Measurements from ENCODE around the gene TBC1D10B.
"Not testable (repeated sequence)": the region's sequence is repeated elsewhere in the genome, so short reads cannot be mapped to it uniquely, and the experiment has no call there.

The TBC1D10B gene

GRCh38 chr16:30397776-30398660 is 27.7 kb upstream of the TBC1D10B start:
- DNase-seq (ENCODE audit: insufficient read length, low spot score) (no peak), FAIRE-seq (no peak)

GRCh38 chr16:30397056-30397455 is 26.8 kb upstream of the TBC1D10B start:
- no peak for DNase-seq (ENCODE audit: insufficient read length, low spot score)
- FAIRE-seq = no peak

GRCh38 chr16:30396627-30397026 is 26.3 kb upstream of the TBC1D10B start:
- not testable (repeated sequence) for FAIRE-seq

GRCh38 chr16:30395992-30396585 is 25.8 kb upstream of the TBC1D10B start:
- FAIRE-seq (no peak), DNase-seq (ENCODE audit: insufficient read length, low spot score) (no peak)

More at GRCh38 chr16:30396627-30397026, 26.3 kb upstream of the TBC1D10B start:
- not testable (repeated sequence) for DNase-seq (ENCODE audit: insufficient read length, low spot score)

- FAIRE-seq (no peak), DNase-seq (ENCODE audit: insufficient read length, low spot score) (peak; percentile 76)
These were observed 25.1 kb upstream of the TBC1D10B start, which contains the start of gene ZNF48 for GRCh38 chr16:30395155-30395991. Gene ZNF48, plus strand, starts transcription at chr16:30395420. Its CDS starts 375 bp downstream, at chr16:30395795.

GRCh38 chr16:30394592-30395154 is 24.4 kb upstream of the TBC1D10B start:
- DNase-seq (ENCODE audit: insufficient read length, low spot score) (no peak), FAIRE-seq (no peak)

GRCh38 chr16:30383521-30383920 is 13.2 kb upstream of the TBC1D10B start:
- DNase-seq (ENCODE audit: insufficient read length, low spot score) (no peak), FAIRE-seq (no peak)

- FAIRE-seq (peak; percentile 86), DNase-seq (ENCODE audit: insufficient read length, low spot score) (no peak)
These were observed 12.0 kb upstream of the TBC1D10B start, which contains the start of gene SEPTIN1 for GRCh38 chr16:30382111-30382881. Gene SEPTIN1, minus strand, starts transcription at chr16:30382561. Its CDS starts 19 bp downstream, at chr16:30382542.

GRCh38 chr16:30381291-30382041 is 11.2 kb upstream of the TBC1D10B start:
- FAIRE-seq = peak; percentile 63
- DNase-seq (ENCODE audit: insufficient read length, low spot score) = no peak

- DNase-seq (ENCODE audit: insufficient read length, low spot score) (no peak), FAIRE-seq (no peak)
These were observed 10.5 kb upstream of the TBC1D10B start for GRCh38 chr16:30380803-30381208.

GRCh38 chr16:30380072-30380802 is 9.9 kb upstream of the TBC1D10B start:
- no peak for FAIRE-seq
- DNase-seq (ENCODE audit: insufficient read length, low spot score) = no peak

- FAIRE-seq = no peak
These were observed 9.0 kb upstream of the TBC1D10B start for GRCh38 chr16:30379158-30379783.

GRCh38 chr16:30378236-30379157 is 8.2 kb upstream of the TBC1D10B start:
- DNase-seq (ENCODE audit: insufficient read length, low spot score) (peak; percentile 90), FAIRE-seq (peak; percentile 91)

More at GRCh38 chr16:30379158-30379783, 9.0 kb upstream of the TBC1D10B start:
- no peak for DNase-seq (ENCODE audit: insufficient read length, low spot score)

GRCh38 chr16:30377812-30378235 is 7.5 kb upstream of the TBC1D10B start:
- DNase-seq (ENCODE audit: insufficient read length, low spot score) = peak; percentile 60
- peak; percentile 77 for FAIRE-seq

- FAIRE-seq (peak; percentile 58), DNase-seq (ENCODE audit: insufficient read length, low spot score) (no peak)
These were observed 6.9 kb upstream of the TBC1D10B start for GRCh38 chr16:30377050-30377811.

GRCh38 chr16:30376461-30376902 is 6.2 kb upstream of the TBC1D10B start:
- DNase-seq (ENCODE audit: insufficient read length, low spot score) = no peak
- FAIRE-seq = no peak
